Endodermal cell (in vitro differentiated cells): Measurements from ENCODE around the gene DNAAF5. TPM values are rescaled to one million over a fixed set of nuclear protein-coding genes. Genes with fewer than 3 reads are reported as not detected.
A peak's percentile ranks its signal among the peaks of the same experiment; 100 is the strongest.

Experiments
- DNase-seq: peaks from one replicate; pipeline ENCODE4 v3.0.0-alpha.2; 2017
- H3K27ac ChIP-seq: 2 replicates; pipeline ENCODE4 v1.5.1; 2013; ENCODE audit warnings: mild to moderate bottlenecking, low read depth, low read length, moderate library complexity
- H3K27me3 ChIP-seq: 2 replicates; pipeline ENCODE4 v1.6.1; 2013; ENCODE audit warnings: mild to moderate bottlenecking, low read length, moderate library complexity; ENCODE audit not compliant: insufficient read depth, control insufficient read depth, poor library complexity, severe bottlenecking
- H3K36me3 ChIP-seq: 2 replicates; pipeline ENCODE4 v1.7.0; 2013; ENCODE audit warnings: mild to moderate bottlenecking, low read length, moderate library complexity; ENCODE audit not compliant: control insufficient read depth, insufficient read depth
- H3K4me1 ChIP-seq: one replicate; pipeline ENCODE4 v1.7.0; 2013; ENCODE audit warnings: low read length; ENCODE audit not compliant: control insufficient read depth, insufficient read depth
- H3K4me3 ChIP-seq: 2 replicates; pipeline ENCODE4 v1.5.1; 2013; ENCODE audit warnings: mild to moderate bottlenecking, low read length, moderate library complexity
- H3K9ac ChIP-seq: 2 replicates; pipeline ENCODE4 v1.6.1; 2013; ENCODE audit warnings: mild to moderate bottlenecking, low read length, moderate library complexity; ENCODE audit not compliant: poor library complexity, severe bottlenecking; ENCODE audit errors: extremely low read depth
- H3K9me3 ChIP-seq: 2 replicates; pipeline ENCODE4 v1.6.1; 2013; ENCODE audit warnings: mild to moderate bottlenecking, low read length, moderate library complexity; ENCODE audit not compliant: control insufficient read depth
- H3K27ac Mint-ChIP-seq: 2 replicates; pipeline ENCODE4 v1.8.0; 2020; ENCODE audit warnings: mixed read lengths
- H3K27me3 Mint-ChIP-seq: 2 replicates; pipeline ENCODE4 v1.8.0; 2021; ENCODE audit warnings: mild to moderate bottlenecking, mixed read lengths; ENCODE audit not compliant: insufficient read depth
- H3K36me3 Mint-ChIP-seq: 2 replicates; pipeline ENCODE4 v1.8.0; 2020; ENCODE audit warnings: low read depth, mixed read lengths
- H3K4me1 Mint-ChIP-seq: 2 replicates; pipeline ENCODE4 v1.8.0; 2020; ENCODE audit warnings: mixed read lengths
- H3K4me3 Mint-ChIP-seq: 2 replicates; pipeline ENCODE4 v1.8.0; 2020; ENCODE audit warnings: mild to moderate bottlenecking, moderate library complexity, mixed read lengths
- H3K9me3 Mint-ChIP-seq: 2 replicates; pipeline ENCODE4 v1.8.0; 2020; ENCODE audit warnings: mild to moderate bottlenecking, mixed read lengths
- CTCF ChIP-seq: fragments of 200-600 bp; sonication (generic); conservative IDR thresholded peaks from 2 replicates; pipeline ENCODE4 v1.5.0; 2021; ENCODE audit warnings: antibody characterized with exemption, mild to moderate bottlenecking
- WGBS, 2 experiments: methylation state at CpG; one replicate each; pipeline versions ENCODE4 v1.1.5 to v1.1.7; 2013; ENCODE audit warnings: missing lambda C conversion rate in 2 of 2, mixed read lengths in 1 of 2; ENCODE audit not compliant: insufficient coverage in 1 of 2, insufficient read length in 1 of 2; 5-methylcytosine and 5-hydroxymethylcytosine counted together
- long read RNA-seq, 4 experiments: library from polyadenylated mRNA in 2 of 4; library from RNA in 1 of 4; library from capped mRNA in 1 of 4; stranded (forward) in 3 of 4; unstranded in 1 of 4; transcript quantifications; one replicate each; pipeline ENCODE4 v2.0.0, GENCODE V29; 2020 to 2021; ENCODE audit warnings: inconsistent platforms in 1 of 4
- polyA plus RNA-seq, 2 experiments: library from polyadenylated mRNA; stranded (reverse); fragments of 50-300 nt; gene quantifications; one replicate each; pipeline ENCODE4 v1.2.3, GENCODE V29; 2013
- total RNA-seq, 2 donors: library from RNA; stranded (reverse); fragmentation: NEBNext Ultra II Directional in 1 of 2; extraction: Animal tissue kit (Norgen Biotek cat#: 25700) in 1 of 2; gene quantifications; 2 replicates in 1 of 2; 3 replicates in 1 of 2; pipeline ENCODE4 v1.2.1, GENCODE V29; 2021

DNAAF5 gene
- 10 to 100 TPM; 54.2 to 54.3 TPM for total RNA-seq
- 28.7 TPM for polyA plus RNA-seq (2013, experiment 1 of 2)
- 27.9 TPM for polyA plus RNA-seq (2013, experiment 2 of 2)
- long read RNA-seq, experiment 1, transcript DNAAF5-201 (13 exons, 3,410 nt) = major isoform, 17 of 44 reads
- long read RNA-seq, experiment 1, partial matches to known transcripts = 11 of 44 reads
- long read RNA-seq, experiment 1, other reads (novel, unspliced or antisense) = 16 of 44 reads
- long read RNA-seq, experiment 2, transcript DNAAF5-201 (13 exons, 3,410 nt) = major isoform, 107 of 165 reads
- long read RNA-seq, experiment 2, partial matches to known transcripts = 12 of 165 reads
- long read RNA-seq, experiment 2, other reads (novel, unspliced or antisense) = 44 of 165 reads
- long read RNA-seq, experiment 3, transcript DNAAF5-201 (13 exons, 3,410 nt) = major isoform, 31 of 58 reads
- long read RNA-seq, experiment 3, partial matches to known transcripts = 14 of 58 reads
- long read RNA-seq, experiment 3, other reads (novel, unspliced or antisense) = 12 of 58 reads
- long read RNA-seq, experiment 4 = 0 reads

- peak; percentile 93 for DNase-seq
- Histone ChIP-seq H3K4me1 (no peaks in the 10 kb centered on the region), H3K4me3 (peak within 1 kb of the TSS; percentile 81), H3K36me3 (peaks cover 26% of the 10 kb centered on the region), H3K27me3 (no peaks in the 10 kb centered on the region), H3K27ac (no peak within 1 kb of the TSS), H3K9ac (peak within 1 kb of the TSS; percentile 12), H3K9me3 (peaks cover 40% of the 10 kb centered on the region)
- peak within 1 kb of the TSS; percentile 62 for H3K4me3 Mint-ChIP-seq
- 10 to 28% methylated on average over 14 to 56 of the region's 56 CpGs for WGBS, 2 experiments
- H3K27me3 Mint-ChIP-seq = peaks cover 1% of the 10 kb centered on the region
- no peak within 1 kb of the TSS for H3K27ac Mint-ChIP-seq
- no peak for TF ChIP-seq CTCF
- H3K9me3 Mint-ChIP-seq = peaks cover 41% of the 10 kb centered on the region
- peaks cover 53% of the 10 kb centered on the region for H3K36me3 Mint-ChIP-seq
- peaks cover 5% of the 10 kb centered on the region for H3K4me1 Mint-ChIP-seq
These were observed at the start of gene DNAAF5 for GRCh38 chr7:726084-726853. TSS of gene DNAAF5 (plus strand) at chr7:726699. CDS start at chr7:726721, 22 bp downstream.

- H3K9ac ChIP-seq = no peak overlapping the region
- H3K4me1 Mint-ChIP-seq = no peaks in the 10 kb centered on the region
- no peaks in the 10 kb centered on the region for H3K27me3 ChIP-seq
- H3K36me3 Mint-ChIP-seq = peaks cover 74% of the 10 kb centered on the region
- H3K4me3 Mint-ChIP-seq = no peak overlapping the region
- no peak overlapping the region for H3K4me3 ChIP-seq
- H3K27ac ChIP-seq = no peak overlapping the region
- H3K9me3 Mint-ChIP-seq = peaks cover 16% of the 10 kb centered on the region
- no peaks in the 10 kb centered on the region for H3K4me1 ChIP-seq
- no peak for DNase-seq
- no peak for TF ChIP-seq CTCF
- WGBS, 2 experiments = 94 to 98% methylated on average over 9 to 23 of the region's 23 CpGs
- peaks cover 21% of the 10 kb centered on the region for H3K36me3 ChIP-seq
- peaks cover 9% of the 10 kb centered on the region for H3K9me3 ChIP-seq
- no peak overlapping the region for H3K27ac Mint-ChIP-seq
- H3K27me3 Mint-ChIP-seq = no peaks in the 10 kb centered on the region
These were observed 49.5 kb upstream of the DNAAF5 start for GRCh38 chr7:676972-677385.

- Mint-ChIP-seq H3K27ac (no peak overlapping the region), H3K36me3 (peaks cover 76% of the 10 kb centered on the region), H3K4me3 (no peak overlapping the region), H3K27me3 (no peaks in the 10 kb centered on the region), H3K9me3 (peaks cover 16% of the 10 kb centered on the region), H3K4me1 (no peaks in the 10 kb centered on the region)
- Histone ChIP-seq H3K36me3 (peaks cover 19% of the 10 kb centered on the region), H3K9me3 (peaks cover 11% of the 10 kb centered on the region), H3K4me1 (no peaks in the 10 kb centered on the region), H3K27ac (no peak overlapping the region), H3K9ac (no peak overlapping the region), H3K27me3 (no peaks in the 10 kb centered on the region), H3K4me3 (no peak overlapping the region)
- no peak for TF ChIP-seq CTCF
- DNase-seq = peak; percentile 23
- 93 to 95% methylated on average over 20 to 25 of the region's 25 CpGs for WGBS, 2 experiments
These were observed 45.9 kb upstream of the DNAAF5 start for GRCh38 chr7:680411-681127.
